ENCODE results near the gene KLHL1.

The KLHL1 gene

DNA sequence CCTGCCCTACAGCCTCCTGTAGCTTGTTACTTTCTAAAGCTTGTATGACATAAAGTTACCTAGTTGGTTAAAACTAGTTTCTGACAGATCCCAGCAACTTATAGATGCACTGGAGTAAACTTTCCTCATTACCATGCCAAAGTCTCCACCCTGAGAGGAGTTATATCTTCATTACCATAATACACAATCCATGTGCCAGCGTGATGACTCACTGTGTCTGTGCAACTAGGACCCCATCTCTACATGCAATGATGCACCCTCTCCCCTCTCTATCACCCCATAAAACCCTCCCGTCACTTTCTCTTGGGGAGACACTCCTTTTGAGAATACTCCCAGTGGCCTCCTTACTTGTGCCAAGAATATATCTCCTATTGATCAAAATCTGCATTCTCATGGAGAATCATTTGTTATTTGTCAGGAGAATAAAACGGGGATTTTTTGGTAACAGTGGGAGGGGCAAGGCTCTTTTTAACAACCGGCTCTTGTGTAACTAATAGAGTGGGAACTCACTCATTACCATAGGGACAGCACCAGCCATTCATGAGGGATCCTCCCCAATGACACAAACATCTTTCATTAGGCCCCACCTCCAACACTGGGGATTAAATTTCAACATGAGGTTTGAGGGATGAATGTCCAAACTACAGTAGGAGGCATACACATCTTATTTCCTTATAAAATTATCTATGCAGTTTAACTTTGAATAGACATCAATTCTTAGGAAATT, 235.8 kb downstream of the KLHL1 start:
- DNase-seq (ENCODE audit: low read depth in 3 of 3) = no peak

DNA sequence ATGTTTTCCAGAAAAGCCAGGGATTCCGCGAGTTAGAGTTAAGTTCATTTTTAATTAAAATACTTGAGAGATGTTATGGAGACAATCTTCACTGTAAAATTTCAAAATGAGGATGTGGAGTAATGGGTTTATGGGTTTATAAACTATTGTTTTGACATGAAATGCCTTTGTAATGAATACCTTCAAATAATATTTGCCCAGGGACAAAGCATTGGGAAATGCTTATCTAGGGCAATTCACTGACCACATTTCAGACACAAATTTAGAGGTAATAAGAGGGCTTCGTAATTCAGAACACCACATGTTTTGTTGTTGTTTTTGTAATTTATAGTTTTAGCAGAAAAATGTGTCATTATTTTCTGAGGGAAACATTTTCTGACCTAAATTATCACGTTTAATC, 241.7 kb downstream of the KLHL1 start:
- no peak for DNase-seq (ENCODE audit: low read depth in 3 of 3)

DNA sequence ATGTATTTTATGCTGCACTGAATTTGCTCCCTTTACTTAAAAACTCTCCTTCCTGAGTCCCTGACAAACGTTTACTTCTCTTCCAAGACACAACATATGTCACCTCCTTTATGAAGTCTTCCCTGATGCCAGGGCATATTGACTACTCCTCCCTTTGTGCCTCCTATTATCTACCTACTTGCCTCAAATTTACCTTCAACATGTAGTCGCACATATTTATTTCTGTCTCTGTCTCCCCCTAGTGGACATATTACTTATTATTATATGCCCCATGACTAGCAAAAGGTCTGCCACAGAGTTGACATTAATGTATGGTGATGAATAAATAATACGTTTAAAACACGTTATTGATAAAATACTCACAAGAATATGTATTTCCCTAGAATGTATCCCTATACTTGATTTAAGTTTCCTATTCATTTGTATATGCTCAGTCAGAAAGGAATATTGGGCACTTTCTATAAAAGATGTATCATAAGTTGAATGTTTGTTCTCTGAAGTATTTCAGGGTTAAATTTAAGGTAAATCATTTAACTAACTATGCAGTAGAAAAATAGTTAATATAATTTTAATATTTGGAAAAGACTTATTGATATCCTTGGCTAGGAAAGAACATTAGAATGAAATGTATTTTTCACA, 250.9 kb downstream of the KLHL1 start:
- no peak for DNase-seq (ENCODE audit: low read depth in 3 of 3)

DNA sequence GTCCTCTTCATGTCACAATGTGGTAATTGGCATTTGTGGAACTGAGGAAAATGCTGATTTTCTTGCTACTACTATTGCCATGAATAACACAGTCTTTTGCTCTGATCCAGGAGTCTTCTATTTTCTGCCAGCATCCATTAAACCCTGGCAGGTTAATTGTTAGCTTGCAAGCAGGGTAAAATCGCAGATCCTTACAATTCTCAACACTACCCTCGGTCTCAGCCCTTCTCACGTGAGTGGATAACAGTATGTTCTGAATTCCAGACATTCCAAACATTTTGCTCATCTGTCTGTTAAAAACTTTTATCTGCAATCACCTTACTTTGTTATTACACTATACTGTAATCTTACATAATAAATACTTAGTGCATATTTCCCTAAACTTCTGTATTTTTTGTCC, 251.9 kb downstream of the KLHL1 start:
- no peak for DNase-seq (ENCODE audit: low read depth in 3 of 3)

DNA sequence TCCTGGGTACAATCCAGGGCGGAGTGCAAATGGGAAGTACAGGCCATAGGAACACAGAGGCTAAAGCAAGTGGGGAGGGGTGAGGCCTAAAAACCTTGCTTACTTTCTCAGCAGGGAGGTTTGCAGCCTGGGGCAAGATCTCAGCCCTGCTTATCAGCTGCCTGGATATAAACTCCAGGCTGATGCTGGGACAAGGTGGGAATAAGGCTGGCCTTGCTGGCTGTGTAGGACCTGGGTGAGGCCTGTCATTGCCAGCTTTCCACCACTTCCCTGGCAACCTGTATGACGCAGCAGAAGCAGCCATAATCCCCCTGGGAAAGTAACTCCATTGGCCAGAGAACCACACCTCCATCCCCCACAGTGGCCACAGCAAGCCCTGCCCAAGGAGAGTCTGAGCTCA, 279.7 kb downstream of the KLHL1 start:
- no peak for DNase-seq (ENCODE audit: low read depth in 3 of 3)

DNA sequence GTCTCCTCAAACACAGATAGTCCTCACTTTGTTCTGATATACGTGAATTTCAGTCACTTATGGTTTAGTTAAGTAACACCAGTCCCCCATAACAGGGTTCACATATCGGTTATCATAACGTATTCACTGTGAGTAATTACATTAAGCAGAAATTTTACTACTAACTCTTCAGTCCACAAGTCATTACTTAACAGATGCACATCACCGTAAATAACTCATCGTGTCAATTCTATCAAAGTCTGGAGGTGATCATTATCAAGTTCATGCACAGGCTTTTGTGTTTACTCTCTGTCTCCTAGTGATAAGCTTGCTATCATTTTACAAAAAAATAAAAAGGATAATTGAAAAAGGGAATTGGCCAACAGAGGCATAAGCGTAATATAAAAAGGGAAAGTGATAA, 288.1 kb downstream of the KLHL1 start:
- DNase-seq (ENCODE audit: low read depth in 3 of 3) = no peak

DNA sequence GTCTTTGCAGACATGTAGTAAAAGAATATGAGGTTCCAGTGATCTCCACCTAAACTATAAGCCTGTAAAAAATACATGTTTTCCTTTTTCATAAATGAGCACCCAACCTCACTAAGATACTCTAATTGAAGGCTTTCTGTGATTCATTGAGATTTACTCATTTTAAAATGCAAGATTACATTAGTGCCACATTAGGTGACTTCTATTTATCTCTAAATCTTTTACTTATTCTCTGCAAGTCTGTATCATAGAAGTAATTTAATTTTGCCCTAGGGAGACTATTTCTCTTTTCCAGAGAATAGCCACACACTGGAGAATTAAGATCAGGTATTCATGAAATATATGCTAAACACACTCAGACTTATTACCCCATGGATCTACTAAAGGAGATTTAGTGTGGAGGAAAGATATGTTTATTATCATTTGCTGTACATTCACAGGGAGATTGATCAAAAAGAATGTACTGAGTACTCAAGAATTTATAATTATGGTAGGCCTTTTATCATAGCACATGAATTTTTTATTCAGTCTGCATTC, 290.9 kb downstream of the KLHL1 start:
- no peak for DNase-seq (ENCODE audit: low read depth in 3 of 3)

DNA sequence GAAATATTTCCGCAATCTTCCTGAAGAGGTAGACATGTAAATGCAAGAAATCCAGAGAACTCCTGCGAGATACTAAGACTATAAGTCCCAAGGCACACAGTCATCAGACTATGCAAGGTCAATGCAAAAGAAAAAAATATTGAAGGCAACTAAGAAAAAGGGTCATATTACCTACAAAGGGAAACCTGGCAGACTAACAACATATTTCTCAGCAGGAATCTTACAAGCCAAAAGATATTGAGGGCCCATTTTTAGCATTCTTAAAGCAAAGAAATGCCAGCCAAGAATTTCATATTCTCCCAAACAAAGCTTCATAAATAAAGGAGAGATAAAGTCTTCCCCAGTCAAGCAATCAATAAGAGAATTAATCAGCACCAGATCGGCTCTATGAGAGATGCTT, 299.1 kb downstream of the KLHL1 start:
- no peak for DNase-seq (ENCODE audit: low read depth in 3 of 3)

DNA sequence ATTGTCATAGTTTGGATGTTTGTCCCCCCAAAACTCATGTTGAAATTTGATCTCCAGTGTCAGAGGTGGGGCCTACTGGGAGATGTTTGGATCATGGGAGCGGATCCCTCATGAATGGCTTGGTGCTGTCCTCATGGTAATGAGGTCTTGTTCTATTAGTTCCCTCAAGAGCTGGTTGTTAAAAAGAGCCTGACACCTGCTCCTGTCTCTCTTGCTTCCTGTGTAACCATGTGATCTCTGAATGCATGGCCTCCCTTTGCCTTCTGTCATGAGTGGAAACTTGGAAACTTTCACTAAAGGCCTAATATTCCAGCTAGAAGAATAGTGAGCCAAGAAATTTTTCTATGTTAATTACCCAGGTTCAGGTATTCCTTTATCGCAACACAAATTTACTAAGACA, 312.0 kb downstream of the KLHL1 start:
- DNase-seq (ENCODE audit: low read depth in 3 of 3) = no peak

DNA sequence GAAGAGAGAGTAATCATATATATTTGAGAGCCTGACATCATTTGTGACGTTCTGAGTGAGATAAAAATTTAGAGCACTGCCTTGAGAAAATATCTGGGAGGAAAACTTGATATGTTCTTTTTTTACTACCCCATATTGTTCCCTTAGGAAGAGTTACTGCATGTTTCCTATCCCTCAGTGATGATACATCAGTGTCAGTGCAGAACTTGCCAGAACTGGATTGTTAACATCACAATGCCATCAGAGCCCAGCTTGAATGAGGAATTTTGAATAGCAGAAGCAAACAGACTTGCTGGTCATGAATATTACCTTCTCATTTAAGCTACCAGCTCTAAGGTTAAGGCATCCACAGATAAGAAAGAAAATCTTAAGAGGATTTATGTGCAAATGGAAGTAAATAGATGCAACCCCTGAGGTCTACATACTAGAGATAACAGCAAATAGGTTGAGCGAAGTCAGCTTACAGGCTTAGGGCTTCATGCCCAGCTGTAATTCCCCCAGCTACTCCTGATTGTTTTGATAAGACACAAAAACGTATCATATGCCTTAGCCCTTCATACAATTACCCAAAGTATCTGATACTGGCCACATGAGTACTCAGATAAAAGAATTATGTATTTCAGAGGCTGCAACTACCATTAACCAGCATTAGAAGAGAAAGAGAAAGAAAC, 314.3 kb downstream of the KLHL1 start:
- no peak for DNase-seq (ENCODE audit: low read depth in 3 of 3)

DNA sequence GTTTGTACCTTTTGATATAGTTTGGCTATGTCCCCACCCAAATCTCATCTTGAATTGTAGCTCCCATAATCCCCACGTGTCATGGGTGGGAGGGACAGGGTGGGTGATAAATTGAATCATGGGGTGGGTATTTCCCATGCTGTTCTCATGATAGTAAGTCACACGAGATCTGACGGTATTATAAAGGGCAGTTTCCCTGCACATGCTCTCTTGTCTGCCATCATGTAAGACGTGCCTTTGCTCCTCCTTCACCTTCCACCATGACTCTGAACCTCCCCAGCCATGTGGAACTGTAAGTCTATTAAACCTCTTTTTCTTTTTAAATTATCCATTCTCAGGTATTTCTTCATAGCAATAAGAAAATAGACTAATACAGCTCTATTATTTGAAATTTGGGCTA, 331.3 kb downstream of the KLHL1 start:
- no peak for DNase-seq (ENCODE audit: low read depth in 3 of 3)

DNA sequence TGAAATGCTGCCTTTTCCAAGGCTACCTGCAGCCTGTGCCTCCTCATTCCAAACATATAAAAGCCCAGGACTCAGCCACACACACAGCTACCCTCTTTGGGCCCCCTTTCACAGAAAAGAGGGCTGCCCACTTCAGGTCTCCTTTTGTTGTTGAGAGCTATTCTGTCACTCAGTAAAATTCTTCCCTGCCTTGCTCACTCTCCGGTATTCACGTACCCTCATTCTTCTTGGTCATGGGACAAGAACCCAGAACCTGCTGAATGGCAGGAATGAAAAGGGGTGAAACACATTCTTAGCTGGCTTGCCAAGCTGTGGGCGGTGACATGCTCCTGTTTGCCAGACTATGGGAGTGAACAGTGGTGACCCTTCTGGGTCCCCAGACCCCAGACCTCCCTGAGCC, 338.6 kb downstream of the KLHL1 start:
- DNase-seq (ENCODE audit: low read depth in 3 of 3) = no peak

DNA sequence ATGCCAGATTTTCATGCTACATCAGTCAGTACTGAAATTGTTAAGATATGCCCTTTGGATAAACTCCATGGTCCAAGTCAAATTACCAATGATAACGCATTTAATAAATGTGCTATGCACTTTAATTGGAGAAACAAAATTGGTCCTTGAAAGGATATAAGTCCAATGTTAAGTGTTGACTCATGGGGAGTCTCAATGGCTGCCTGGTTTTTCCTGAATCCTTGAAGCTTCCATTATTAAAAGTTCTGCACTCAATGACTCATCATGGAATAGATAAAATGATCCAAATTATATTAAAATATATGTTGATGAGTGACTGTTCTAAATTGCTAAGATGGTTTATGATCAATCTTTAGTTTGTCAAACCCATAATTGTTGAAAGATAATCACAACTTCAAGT, 346.7 kb downstream of the KLHL1 start:
- no peak for DNase-seq (ENCODE audit: low read depth in 3 of 3)

DNA sequence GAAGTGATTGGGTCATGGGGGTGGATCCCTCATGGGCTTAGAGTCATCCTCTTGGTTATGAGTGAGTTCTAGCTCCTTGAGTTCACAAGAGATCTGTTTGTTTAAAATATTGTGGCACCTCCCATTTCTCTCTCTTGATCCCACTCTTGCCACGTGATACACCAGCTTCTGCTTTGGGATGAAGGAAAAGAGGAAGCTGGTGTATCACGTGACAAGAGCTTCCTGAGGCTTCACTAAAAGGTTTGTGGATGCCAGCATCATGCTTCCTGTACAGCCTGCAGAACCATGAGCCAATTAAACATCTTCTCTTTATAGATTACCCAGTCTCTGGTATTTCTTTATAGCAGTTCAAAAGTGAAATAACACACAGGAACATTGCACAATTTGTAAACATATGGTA, 353.2 kb downstream of the KLHL1 start:
- DNase-seq (ENCODE audit: low read depth in 3 of 3) = no peak

DNA sequence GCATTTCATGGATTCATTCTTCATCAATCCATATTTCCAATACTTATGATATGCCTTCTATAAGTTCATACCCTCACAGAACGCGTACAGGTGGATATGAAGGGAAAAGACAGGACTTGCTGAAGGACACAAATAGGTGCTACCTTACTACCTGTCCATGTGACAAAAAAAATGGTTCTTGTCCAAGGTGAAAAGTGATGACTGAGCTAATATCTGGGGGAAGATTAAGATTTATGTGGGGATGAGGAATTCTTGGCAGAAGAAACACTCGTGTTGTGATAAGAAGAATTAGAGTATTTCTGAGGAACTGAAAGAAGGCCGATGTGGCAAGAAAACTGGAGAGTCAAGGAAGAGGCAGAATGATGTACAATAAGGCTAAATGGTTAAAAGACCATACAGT, 357.0 kb downstream of the KLHL1 start:
- DNase-seq (ENCODE audit: low read depth in 3 of 3) = no peak

DNA sequence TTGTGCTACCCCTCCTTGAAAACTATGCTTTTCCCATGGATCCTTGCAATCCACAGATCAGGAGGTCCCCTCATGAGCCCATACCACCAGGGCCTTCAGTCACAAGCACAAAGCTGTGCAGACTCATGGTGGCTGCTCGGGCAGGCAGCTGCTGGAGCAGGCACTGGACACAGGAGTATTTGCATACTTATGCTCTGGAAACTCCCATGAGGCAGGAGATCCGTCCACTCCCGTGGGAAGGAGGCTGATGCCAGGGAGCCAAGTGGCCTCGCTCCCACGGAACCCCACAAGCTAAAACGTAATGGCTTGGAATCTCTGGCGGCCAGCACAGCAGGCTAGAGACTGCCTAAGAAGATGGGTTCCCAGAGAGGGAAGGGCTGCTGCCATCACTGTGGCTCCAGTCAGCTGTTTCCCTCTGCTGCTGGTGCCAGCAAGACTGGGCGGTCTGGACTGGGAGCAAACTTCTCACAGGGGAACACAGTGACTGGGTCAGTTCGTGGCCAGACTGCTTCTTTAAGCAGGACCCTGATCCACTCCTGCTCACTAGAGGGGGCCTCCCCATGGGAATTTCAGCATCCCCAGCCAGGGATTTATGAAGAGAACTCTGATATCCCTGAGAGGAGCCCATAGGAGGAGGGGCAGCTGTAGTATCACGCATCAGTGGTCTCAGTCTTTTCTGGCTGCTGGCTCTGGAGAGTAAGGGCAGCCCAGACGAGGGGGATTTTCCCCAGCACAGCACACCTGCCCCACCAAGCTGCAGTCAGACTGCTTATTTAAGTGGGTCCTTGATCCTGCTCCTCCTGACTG, 370.9 kb downstream of the KLHL1 start:
- no peak for DNase-seq (ENCODE audit: low read depth in 3 of 3)

DNA sequence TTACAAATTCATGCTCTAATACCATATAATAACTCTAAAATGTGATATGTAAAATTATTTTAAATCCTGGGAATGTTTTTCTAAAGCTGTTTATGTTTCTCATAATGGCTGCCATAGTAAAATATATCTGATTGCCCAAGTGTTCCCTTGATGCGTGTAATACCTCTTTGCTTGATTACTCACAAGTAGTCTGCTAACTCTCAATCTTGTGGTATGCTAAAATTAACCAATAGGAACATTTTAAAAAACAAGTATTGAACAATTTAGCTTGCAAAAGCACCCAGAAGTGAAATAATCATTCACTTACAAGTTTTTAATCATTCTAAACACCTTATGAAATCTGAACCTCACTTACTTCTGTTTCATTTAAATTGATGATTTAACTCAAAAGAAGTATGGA, 386.6 kb downstream of the KLHL1 start:
- no peak for DNase-seq (ENCODE audit: low read depth in 3 of 3)

DNA sequence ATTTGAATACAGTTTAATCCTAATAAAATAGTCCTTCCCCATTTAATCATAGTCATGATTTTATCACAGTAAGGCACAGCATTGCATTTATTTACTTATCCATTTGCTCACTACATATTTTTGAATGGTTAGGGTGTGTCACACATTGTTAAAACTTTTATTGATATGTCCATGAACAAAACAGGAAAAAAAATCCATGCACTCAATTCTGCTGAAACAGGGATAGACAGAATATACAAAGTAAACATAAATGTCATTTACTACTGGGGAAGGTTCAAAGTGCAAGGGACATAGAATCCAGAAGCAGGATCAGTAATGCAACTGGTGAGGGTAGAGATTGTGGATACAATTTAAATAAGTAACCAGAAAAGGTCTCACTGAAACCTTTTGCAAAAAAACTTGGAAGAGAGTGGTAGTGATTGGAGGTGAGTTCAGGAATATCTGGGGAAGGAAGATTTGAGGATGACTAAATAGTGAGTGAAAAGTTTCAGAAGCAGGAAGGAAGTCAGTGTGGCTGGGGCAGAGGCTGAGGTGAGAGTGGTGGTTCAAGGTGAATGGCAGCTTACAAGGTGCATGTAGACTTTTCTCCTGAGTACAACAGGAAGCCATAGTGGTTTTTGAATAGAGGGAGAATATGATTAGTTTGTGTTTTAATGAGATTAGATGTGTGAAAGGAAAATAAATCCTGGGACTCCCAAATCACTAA, 387.8 kb downstream of the KLHL1 start:
- no peak for DNase-seq (ENCODE audit: low read depth in 3 of 3)

DNA sequence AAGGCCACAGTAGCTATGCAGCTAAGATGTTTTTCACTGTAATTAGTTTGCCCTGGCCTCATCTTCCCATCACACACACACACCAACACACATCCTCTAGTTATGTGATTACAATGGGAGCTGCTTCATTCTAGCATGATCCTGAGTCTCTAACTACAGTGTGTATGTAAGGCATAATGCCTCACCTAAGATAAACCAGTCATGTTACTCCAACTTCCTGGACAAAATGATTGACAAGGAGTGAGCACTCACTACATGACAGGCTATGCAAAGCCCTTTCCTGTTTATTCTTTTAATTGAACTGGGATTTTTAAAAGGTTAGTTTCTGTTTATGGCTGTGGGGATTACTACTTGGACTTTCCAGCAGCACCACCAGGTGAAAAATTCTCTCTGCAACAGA, 401.4 kb downstream of the KLHL1 start:
- no peak for DNase-seq (ENCODE audit: low read depth in 3 of 3)

DNA sequence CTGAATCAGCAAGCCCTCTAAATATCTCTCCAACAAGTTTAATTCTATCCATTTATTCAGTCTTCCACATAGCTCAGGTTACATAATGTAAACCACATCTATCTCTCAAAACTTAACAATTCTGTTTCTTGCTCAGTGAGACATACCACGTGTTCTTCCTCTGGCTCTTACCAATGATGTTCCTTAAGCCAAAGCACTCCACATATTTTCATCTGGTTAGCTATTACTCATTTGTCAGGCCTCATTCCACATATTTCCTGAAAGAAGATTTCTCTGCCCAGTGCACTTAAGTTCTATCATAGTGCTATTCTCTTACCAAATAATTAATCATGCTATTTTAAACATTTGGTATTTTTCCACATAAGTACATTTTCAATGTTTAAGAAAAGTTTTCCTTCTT, 403.9 kb downstream of the KLHL1 start:
- DNase-seq (ENCODE audit: low read depth in 3 of 3) = no peak

DNA sequence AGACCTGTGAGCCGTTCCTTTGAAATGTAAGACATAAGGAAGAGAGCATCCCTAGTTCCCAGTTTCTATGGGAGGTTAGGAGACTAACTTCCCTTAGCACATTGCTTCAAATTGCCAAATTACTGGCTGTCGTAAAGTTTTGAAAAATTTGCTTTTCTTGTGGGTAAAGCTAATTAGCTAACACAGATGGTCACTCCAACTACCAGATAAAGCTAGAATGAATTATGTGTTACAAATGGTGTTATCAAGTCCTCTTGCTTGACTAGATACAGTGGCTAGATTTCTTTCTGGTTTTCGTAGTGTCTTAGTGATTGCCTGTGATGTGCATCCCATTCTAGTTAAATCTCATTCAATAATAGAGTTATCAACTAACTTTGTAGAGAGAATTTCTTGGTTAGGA, 417.3 kb downstream of the KLHL1 start:
- no peak for DNase-seq (ENCODE audit: low read depth in 3 of 3)
